ENCODE measurements around the gene IFNB1.

Gene IFNB1

GRCh38 chr9:21104787-21105186, 27.0 kb upstream of the IFNB1 start:
- peak; percentile 33 to 66 (median 57) for DNase-seq
- no peaks in the 10 kb centered on the region for H3K27me3 ChIP-seq (replicated peaks in 2 of 5; ENCODE audit: control insufficient read depth in 4 of 5, insufficient read depth in 5 of 5, low read length in 4 of 5)
- peaks cover 6 to 15% (median 8%) of the 10 kb centered on the region in 4 experiments for H3K4me1 ChIP-seq (ENCODE audit: control extremely low read depth in 1 of 4, control insufficient read depth in 4 of 4, insufficient read depth in 4 of 4, low read length in 3 of 4)
- no peaks in the 10 kb centered on the region for H3K36me3 ChIP-seq (ENCODE audit: control insufficient read depth in 4 of 4, insufficient read depth in 4 of 4, low read length in 3 of 4)
- no peak overlapping the region for H3K4me3 ChIP-seq (ENCODE audit: control insufficient read depth in 1 of 7, extremely low read depth in 1 of 7, insufficient read depth in 4 of 7, low read depth in 2 of 7, low read length in 6 of 7)
- no peaks in the 10 kb centered on the region for H3K9me3 ChIP-seq (ENCODE audit: control extremely low read depth in 1 of 5, control insufficient read depth in 4 of 5, insufficient read depth in 2 of 5, low read depth in 1 of 5, low read length in 4 of 5)
- whole genome bisulfite sequencing (ENCODE audit: insufficient coverage) = no CpG with 5 or more reads among the region's 1 CpG
- no peak overlapping the region for H3K27ac ChIP-seq (ENCODE audit: insufficient read depth in 1 of 2, low read depth in 1 of 2, low read length in 2 of 2, poor library complexity in 1 of 2, severe bottlenecking in 2 of 2)
- CTCF ChIA-PET = interaction anchor here (1.0 to 2.2 kb wide), 7 partner anchors 9 to 748 kb away, joined by 3 to 8 read pairs (median 3); partner anchors contain the start of gene HACD4
- POLR2A ChIA-PET = no interaction called here

DNA sequence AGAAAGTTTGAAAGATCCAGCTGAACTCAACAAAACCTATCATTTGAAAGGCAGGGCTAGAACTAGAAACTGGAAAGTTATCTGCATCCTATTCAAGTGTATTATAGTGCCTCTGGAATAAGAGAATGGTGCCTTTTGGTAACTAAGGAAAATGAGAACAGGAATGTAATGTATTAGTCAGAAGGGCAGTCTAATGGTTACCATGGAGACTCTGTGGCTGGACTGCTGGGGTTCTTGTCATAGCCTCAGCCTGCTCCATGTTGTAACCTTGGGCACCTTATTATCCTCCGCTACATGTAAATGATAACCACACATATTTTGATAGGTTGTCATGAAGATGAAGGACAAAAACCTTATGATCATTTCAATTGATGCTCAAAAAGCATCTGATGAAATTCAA, 24.6 kb upstream of the IFNB1 start:
- Histone ChIP-seq H3K4me3 (ENCODE audit: control insufficient read depth in 1 of 7, extremely low read depth in 1 of 7, insufficient read depth in 4 of 7, low read depth in 2 of 7, low read length in 6 of 7) (no peak overlapping the region), H3K27ac (ENCODE audit: insufficient read depth in 1 of 2, low read depth in 1 of 2, low read length in 2 of 2, poor library complexity in 1 of 2, severe bottlenecking in 2 of 2) (no peak overlapping the region), H3K27me3 (replicated peaks in 2 of 5; ENCODE audit: control insufficient read depth in 4 of 5, insufficient read depth in 5 of 5, low read length in 4 of 5) (no peaks in the 10 kb centered on the region), H3K36me3 (ENCODE audit: control insufficient read depth in 4 of 4, insufficient read depth in 4 of 4, low read length in 3 of 4) (no peaks in the 10 kb centered on the region), H3K9me3 (ENCODE audit: control extremely low read depth in 1 of 5, control insufficient read depth in 4 of 5, insufficient read depth in 2 of 5, low read depth in 1 of 5, low read length in 4 of 5) (no peaks in the 10 kb centered on the region), H3K4me1 (ENCODE audit: control extremely low read depth in 1 of 4, control insufficient read depth in 4 of 4, insufficient read depth in 4 of 4, low read length in 3 of 4) (peaks cover 6 to 17% (median 13%) of the 10 kb centered on the region in 4 experiments)
- CTCF ChIA-PET = interaction anchor here (1.0 to 1.8 kb wide), 4 partner anchors 8 to 70 kb away, joined by 3 to 7 read pairs (median 3); partner anchors contain the start of gene HACD4
- no CpG with 5 or more reads among the region's 1 CpG for WGBS (ENCODE audit: insufficient coverage)
- POLR2A ChIA-PET = no interaction called here
- DNase-seq = no peak

- Histone ChIP-seq H3K27ac (ENCODE audit: insufficient read depth in 1 of 2, low read depth in 1 of 2, low read length in 2 of 2, poor library complexity in 1 of 2, severe bottlenecking in 2 of 2) (no peak overlapping the region), H3K4me3 (ENCODE audit: control insufficient read depth in 1 of 7, extremely low read depth in 1 of 7, insufficient read depth in 4 of 7, low read depth in 2 of 7, low read length in 6 of 7) (no peak overlapping the region), H3K27me3 (replicated peaks in 2 of 5; ENCODE audit: control insufficient read depth in 4 of 5, insufficient read depth in 5 of 5, low read length in 4 of 5) (no peaks in the 10 kb centered on the region), H3K4me1 (ENCODE audit: control extremely low read depth in 1 of 4, control insufficient read depth in 4 of 4, insufficient read depth in 4 of 4, low read length in 3 of 4) (peaks cover 9 to 27% (median 20%) of the 10 kb centered on the region in 4 experiments), H3K9me3 (ENCODE audit: control extremely low read depth in 1 of 5, control insufficient read depth in 4 of 5, insufficient read depth in 2 of 5, low read depth in 1 of 5, low read length in 4 of 5) (no peaks in the 10 kb centered on the region), H3K36me3 (ENCODE audit: control insufficient read depth in 4 of 4, insufficient read depth in 4 of 4, low read length in 3 of 4) (no peaks in the 10 kb centered on the region)
- POLR2A ChIA-PET = no interaction called here
- CTCF ChIA-PET = interaction anchor here (1.1 to 1.7 kb wide), 2 partner anchors 9 to 10 kb away, joined by 4 read pairs; no protein-coding TSS in a partner anchor
- no CpG with 5 or more reads among the region's 2 CpGs for WGBS (ENCODE audit: insufficient coverage)
- peak in 2 of 3 donors; percentile 67 to 79 for DNase-seq
Observed at GRCh38 chr9:21097817-21098216, 20.1 kb upstream of the IFNB1 start.

DNA sequence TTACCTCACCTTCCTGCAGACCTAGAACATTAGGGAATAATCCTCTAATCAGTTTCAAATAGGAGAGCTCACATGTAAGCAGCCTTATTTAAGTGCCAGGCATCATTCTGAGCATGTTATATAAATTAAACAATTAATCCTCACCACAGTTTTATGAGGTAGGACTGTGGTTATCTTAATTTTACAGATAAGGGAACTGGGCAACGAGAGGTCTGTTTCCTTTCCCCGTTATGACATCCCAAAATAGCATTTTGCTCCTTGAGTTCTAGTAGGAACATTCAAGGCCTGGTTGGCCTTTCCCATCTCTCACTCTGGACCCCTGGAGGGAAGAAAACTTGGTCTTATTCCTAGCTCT, 19.1 kb upstream of the IFNB1 start:
- Histone ChIP-seq H3K4me1 (ENCODE audit: control extremely low read depth in 1 of 4, control insufficient read depth in 4 of 4, insufficient read depth in 4 of 4, low read length in 3 of 4) (peaks cover 9 to 27% (median 20%) of the 10 kb centered on the region in 4 experiments), H3K27me3 (replicated peaks in 2 of 5; ENCODE audit: control insufficient read depth in 4 of 5, insufficient read depth in 5 of 5, low read length in 4 of 5) (no peaks in the 10 kb centered on the region), H3K9me3 (ENCODE audit: control extremely low read depth in 1 of 5, control insufficient read depth in 4 of 5, insufficient read depth in 2 of 5, low read depth in 1 of 5, low read length in 4 of 5) (no peaks in the 10 kb centered on the region), H3K36me3 (ENCODE audit: control insufficient read depth in 4 of 4, insufficient read depth in 4 of 4, low read length in 3 of 4) (no peaks in the 10 kb centered on the region), H3K27ac (ENCODE audit: insufficient read depth in 1 of 2, low read depth in 1 of 2, low read length in 2 of 2, poor library complexity in 1 of 2, severe bottlenecking in 2 of 2) (peak overlapping the region; percentile 52 to 81), H3K4me3 (ENCODE audit: control insufficient read depth in 1 of 7, extremely low read depth in 1 of 7, insufficient read depth in 4 of 7, low read depth in 2 of 7, low read length in 6 of 7) (peak overlapping the region in 4 of 7 experiments; percentile 24 to 62 (median 44))
- POLR2A ChIA-PET = interaction anchor here (0.6 kb wide), 1 partner anchor 14 kb away, joined by 3 read pairs; no protein-coding TSS in a partner anchor
- peak in 2 of 3 donors; percentile 77 to 79 for DNase-seq
- WGBS (ENCODE audit: insufficient coverage) = no CpG with 5 or more reads among the region's 2 CpGs
- CTCF ChIA-PET = interaction anchor here (1.1 to 2.1 kb wide), 7 partner anchors 9 to 302 kb away, joined by 3 to 15 read pairs (median 4); no protein-coding TSS in a partner anchor

DNA sequence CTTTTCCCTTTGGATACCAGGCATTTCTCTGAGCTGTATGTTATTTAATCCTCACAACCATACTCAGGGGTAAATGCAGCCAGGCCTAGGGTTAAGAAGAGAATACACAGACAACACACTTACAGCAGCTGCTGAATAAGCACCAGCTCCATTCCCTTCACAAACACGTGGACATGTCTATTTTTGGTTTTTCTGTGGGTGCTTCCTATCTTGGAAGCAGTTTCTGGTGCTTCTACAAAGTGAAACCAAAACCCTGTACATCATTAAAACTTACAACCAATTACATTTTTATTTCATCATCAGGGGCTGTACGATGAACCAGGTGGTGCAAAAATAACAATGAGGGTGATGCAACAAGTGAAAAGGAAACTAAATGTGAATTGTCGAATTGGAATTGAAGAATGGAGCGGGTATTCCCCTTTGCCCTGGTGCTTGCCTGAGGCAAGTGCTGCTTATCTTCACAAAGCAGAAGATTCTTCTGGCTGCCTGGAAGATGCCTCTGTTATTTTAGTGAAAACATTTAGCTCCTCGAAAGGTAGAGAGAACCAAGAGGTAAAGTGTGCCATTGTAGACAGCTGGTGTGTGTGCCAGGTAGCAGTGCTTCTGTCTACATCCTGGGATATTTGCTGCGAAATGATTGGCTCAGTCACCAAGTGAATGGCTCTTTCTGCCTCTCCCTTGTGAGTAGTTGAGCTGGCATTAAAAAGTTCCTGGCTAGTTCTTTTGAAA, 18.6 kb upstream of the IFNB1 start:
- ChIA-PET POLR2A (no interaction called here), CTCF (interaction anchor here (1.0 to 2.1 kb wide), 7 partner anchors 9 to 301 kb away, joined by 3 to 15 read pairs (median 4); no protein-coding TSS in a partner anchor)
- Histone ChIP-seq H3K36me3 (ENCODE audit: control insufficient read depth in 4 of 4, insufficient read depth in 4 of 4, low read length in 3 of 4) (no peaks in the 10 kb centered on the region), H3K27ac (ENCODE audit: insufficient read depth in 1 of 2, low read depth in 1 of 2, low read length in 2 of 2, poor library complexity in 1 of 2, severe bottlenecking in 2 of 2) (peak overlapping the region; percentile 52 to 81), H3K9me3 (ENCODE audit: control extremely low read depth in 1 of 5, control insufficient read depth in 4 of 5, insufficient read depth in 2 of 5, low read depth in 1 of 5, low read length in 4 of 5) (no peaks in the 10 kb centered on the region), H3K4me1 (ENCODE audit: control extremely low read depth in 1 of 4, control insufficient read depth in 4 of 4, insufficient read depth in 4 of 4, low read length in 3 of 4) (peaks cover 9 to 27% (median 23%) of the 10 kb centered on the region in 4 experiments), H3K4me3 (ENCODE audit: control insufficient read depth in 1 of 7, extremely low read depth in 1 of 7, insufficient read depth in 4 of 7, low read depth in 2 of 7, low read length in 6 of 7) (peak overlapping the region in 6 of 7 experiments; percentile 24 to 62 (median 38)), H3K27me3 (replicated peaks in 2 of 5; ENCODE audit: control insufficient read depth in 4 of 5, insufficient read depth in 5 of 5, low read length in 4 of 5) (no peaks in the 10 kb centered on the region)
- 14% methylated on average over 5 of the region's 6 CpGs for WGBS (ENCODE audit: insufficient coverage)
- DNase-seq = peak; percentile 91 to 98 (median 97)

DNA sequence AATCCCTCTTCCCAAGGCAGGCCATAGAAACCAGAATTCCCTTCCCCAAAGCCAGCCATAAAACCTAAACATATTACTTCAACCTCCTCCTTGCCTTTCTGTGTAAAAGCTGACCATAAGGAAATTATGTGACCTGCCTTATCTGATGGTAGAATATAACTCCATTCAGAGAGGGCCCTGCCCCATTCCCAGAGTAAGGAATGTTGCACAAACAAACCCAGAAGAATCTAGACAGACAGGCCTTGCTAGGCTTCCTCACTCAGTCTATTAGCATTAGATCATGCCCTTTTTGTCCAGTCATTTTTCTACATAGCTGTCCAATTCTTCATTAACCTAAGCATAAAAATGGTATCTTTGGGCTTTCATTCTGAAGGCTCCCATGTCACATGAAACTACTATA, 17.8 kb upstream of the IFNB1 start:
- Histone ChIP-seq H3K27ac (ENCODE audit: insufficient read depth in 1 of 2, low read depth in 1 of 2, low read length in 2 of 2, poor library complexity in 1 of 2, severe bottlenecking in 2 of 2) (no peak overlapping the region), H3K36me3 (ENCODE audit: control insufficient read depth in 4 of 4, insufficient read depth in 4 of 4, low read length in 3 of 4) (no peaks in the 10 kb centered on the region), H3K4me1 (ENCODE audit: control extremely low read depth in 1 of 4, control insufficient read depth in 4 of 4, insufficient read depth in 4 of 4, low read length in 3 of 4) (peaks cover 9 to 28% (median 23%) of the 10 kb centered on the region in 4 experiments), H3K4me3 (ENCODE audit: control insufficient read depth in 1 of 7, extremely low read depth in 1 of 7, insufficient read depth in 4 of 7, low read depth in 2 of 7, low read length in 6 of 7) (peak overlapping the region in 3 of 7 experiments; percentile 8 to 37 (median 24)), H3K27me3 (replicated peaks in 2 of 5; ENCODE audit: control insufficient read depth in 4 of 5, insufficient read depth in 5 of 5, low read length in 4 of 5) (no peaks in the 10 kb centered on the region), H3K9me3 (ENCODE audit: control extremely low read depth in 1 of 5, control insufficient read depth in 4 of 5, insufficient read depth in 2 of 5, low read depth in 1 of 5, low read length in 4 of 5) (no peaks in the 10 kb centered on the region)
- DNase-seq = no peak
- CTCF ChIA-PET = interaction anchor here (1.0 to 2.1 kb wide), 4 partner anchors 10 to 23 kb away, joined by 3 to 15 read pairs (median 4); no protein-coding TSS in a partner anchor
- POLR2A ChIA-PET = no interaction called here

GRCh38 chr9:21086538-21086937, 8.8 kb upstream of the IFNB1 start:
- peak in 2 of 3 donors; percentile 53 to 54 for DNase-seq
- H3K36me3 ChIP-seq (ENCODE audit: control insufficient read depth in 4 of 4, insufficient read depth in 4 of 4, low read length in 3 of 4) = no peaks in the 10 kb centered on the region
- ChIA-PET CTCF (interaction anchor here (1.1 to 2.0 kb wide), 2 partner anchors 12 to 56 kb away, joined by 3 to 5 read pairs; no protein-coding TSS in a partner anchor), POLR2A (no interaction called here)
- no peaks in the 10 kb centered on the region for H3K27me3 ChIP-seq (replicated peaks in 2 of 5; ENCODE audit: control insufficient read depth in 4 of 5, insufficient read depth in 5 of 5, low read length in 4 of 5)
- H3K4me1 ChIP-seq (ENCODE audit: control extremely low read depth in 1 of 4, control insufficient read depth in 4 of 4, insufficient read depth in 4 of 4, low read length in 3 of 4) = peaks cover 11 to 22% (median 14%) of the 10 kb centered on the region in 4 experiments
- WGBS (ENCODE audit: insufficient coverage) = 100% methylated on average over 1 of the region's 1 CpG
- no peak overlapping the region for H3K4me3 ChIP-seq (ENCODE audit: control insufficient read depth in 1 of 7, extremely low read depth in 1 of 7, insufficient read depth in 4 of 7, low read depth in 2 of 7, low read length in 6 of 7)
- no peak overlapping the region for H3K27ac ChIP-seq (ENCODE audit: insufficient read depth in 1 of 2, low read depth in 1 of 2, low read length in 2 of 2, poor library complexity in 1 of 2, severe bottlenecking in 2 of 2)
- peaks cover 6 to 14% (median 8%) of the 10 kb centered on the region in 5 experiments for H3K9me3 ChIP-seq (ENCODE audit: control extremely low read depth in 1 of 5, control insufficient read depth in 4 of 5, insufficient read depth in 2 of 5, low read depth in 1 of 5, low read length in 4 of 5)

All from common myeloid progenitor, CD34-positive (primary cell).